ENCODE data around the gene B3GALNT1. TPM values are rescaled to one million over a fixed set of nuclear protein-coding genes. Genes with fewer than 3 reads are reported as not detected.
A peak's percentile ranks its signal among the peaks of the same experiment; 100 is the strongest.

B3GALNT1 gene
- total and polyA plus RNA-seq, 8 donors: 2.0 to 7.7 (median 5.0) TPM

- WGBS, 2 donors: 92 to 93% methylated on average over 1 of the region's 1 CpG
Observed at GRCh38 chr3:161072211-161072621, 32.9 kb downstream of the B3GALNT1 start.

GRCh38 chr3:161070980-161071663, 34.0 kb downstream of the B3GALNT1 start:
- Histone ChIP-seq H3K4me3 (no peak overlapping the region), H3K4me1 (peaks cover 6 to 9% (median 7%) of the 10 kb centered on the region in 3 donors), H3K27me3 (no peaks in the 10 kb centered on the region), H3K27ac (peak overlapping the region in 3 of 4 donors; percentile 16 to 69 (median 62)), H3K9me3 (no peaks in the 10 kb centered on the region), H3K36me3 (no peaks in the 10 kb centered on the region)
- ATAC-seq: no peak
- WGBS, 2 donors: 82 to 88% methylated on average over 6 of the region's 6 CpGs
- DNase-seq: no peak
- FAIRE-seq: no peak
- intact Hi-C loops (cut with DNase I): no loop called here
- TF ChIP-seq CTCF (IDR thresholded peaks at IDR 0.05): no peak

More at GRCh38 chr3:161072211-161072621, 32.9 kb downstream of the B3GALNT1 start:
- intact Hi-C loops (cut with DNase I): no loop called here
- Histone ChIP-seq H3K4me3 (no peak overlapping the region), H3K36me3 (no peaks in the 10 kb centered on the region), H3K27me3 (no peaks in the 10 kb centered on the region), H3K9me3 (no peaks in the 10 kb centered on the region), H3K27ac (no peak overlapping the region), H3K4me1 (peaks cover 6 to 9% (median 7%) of the 10 kb centered on the region in 3 donors)
- DNase-seq (no peak), FAIRE-seq (no peak), ATAC-seq (no peak)
- TF ChIP-seq CTCF (IDR thresholded peaks at IDR 0.05): no peak

- TF ChIP-seq CTCF (IDR thresholded peaks at IDR 0.05): no peak
- intact Hi-C loops (cut with DNase I): no loop called here
- FAIRE-seq (no peak), DNase-seq (peak in 2 of 6 donors; percentile 13 to 56), ATAC-seq (peak in 3 of 4 donors; percentile 13 to 24 (median 21))
- WGBS, 2 donors: 54 to 69% methylated on average over 9 of the region's 9 CpGs
- Histone ChIP-seq H3K9me3 (no peaks in the 10 kb centered on the region), H3K27me3 (no peaks in the 10 kb centered on the region), H3K27ac (peak overlapping the region; percentile 16 to 69 (median 50)), H3K4me1 (peaks cover 6 to 9% (median 7%) of the 10 kb centered on the region in 3 donors), H3K36me3 (no peaks in the 10 kb centered on the region), H3K4me3 (no peak overlapping the region)
Observed at GRCh38 chr3:161070252-161070930, 34.8 kb downstream of the B3GALNT1 start.

- no peaks in the 10 kb centered on the region for H3K9me3 ChIP-seq
- WGBS, 2 donors: 46 to 52% methylated on average over 5 of the region's 5 CpGs
- FAIRE-seq (no peak), ATAC-seq (peak; percentile 91 to 93 (median 92)), DNase-seq (peak in 3 of 6 donors; percentile 55 to 82 (median 75))
- intact Hi-C loops (cut with DNase I): no loop called here
- no peaks in the 10 kb centered on the region for H3K36me3 ChIP-seq
- peak overlapping the region; percentile 16 to 69 (median 50) for H3K27ac ChIP-seq
- no peaks in the 10 kb centered on the region for H3K27me3 ChIP-seq
- H3K4me1 ChIP-seq: peaks cover 6 to 9% (median 7%) of the 10 kb centered on the region in 3 donors
- no peak for TF ChIP-seq CTCF (IDR thresholded peaks at IDR 0.05)
- no peak overlapping the region for H3K4me3 ChIP-seq
Observed at GRCh38 chr3:161069511-161070251, 35.5 kb downstream of the B3GALNT1 start.
